ENCODE results near the gene RIN3. TPM values are rescaled to one million over a fixed set of nuclear protein-coding genes. Genes with fewer than 3 reads are reported as not detected.

The RIN3 gene
- total and polyA plus RNA-seq, 10 donors, result 17.2 to 117 (median 75.7) TPM

DNA sequence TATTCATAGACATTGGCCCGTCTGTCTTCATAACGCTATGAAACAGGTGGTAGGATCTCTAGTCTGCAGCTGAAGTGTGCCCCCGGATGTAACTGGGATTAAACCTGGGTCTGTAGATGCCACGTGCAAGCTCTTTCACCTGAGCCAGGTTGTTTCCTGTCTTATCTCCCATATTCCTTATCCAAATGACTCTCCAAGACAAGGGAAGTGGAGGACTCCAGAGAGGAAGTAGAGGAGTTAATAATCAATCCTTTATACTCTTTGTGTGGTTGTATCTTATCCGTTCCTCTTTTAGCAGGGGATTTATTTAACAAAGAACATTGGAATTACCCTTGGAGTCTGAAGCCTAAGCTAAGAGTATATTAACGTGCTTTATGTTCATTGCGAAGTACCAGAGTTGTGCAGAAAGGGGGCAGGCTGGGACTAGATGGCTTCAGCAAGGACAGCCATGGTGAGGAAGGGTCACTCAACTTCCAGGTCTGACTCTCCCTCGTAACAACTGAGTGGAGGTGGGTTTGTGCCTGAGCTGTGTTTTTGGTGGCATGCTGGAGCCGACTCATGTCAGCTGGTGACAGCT, 82.8 kb downstream of the RIN3 start:
- Histone ChIP-seq H3K27ac (no peak overlapping the region), H3K4me1 (peaks cover 0 to 28% (median 14%) of the 10 kb centered on the region in 6 donors), H3K9me3 (peaks cover 0 to 3% (median 0%) of the 10 kb centered on the region in 8 donors), H3K4me3 (no peak overlapping the region), H3K27me3 (replicated peaks in 1 of 7) (no peaks in the 10 kb centered on the region), H3K36me3 (peaks cover 0 to 60% (median 0%) of the 10 kb centered on the region in 6 donors)
- TF ChIP-seq POLR2A (IDR thresholded peaks at IDR 0.05) (no peak), POLR2AphosphoS5 (IDR thresholded peaks at IDR 0.05) (no peak)
- TF ChIP-seq, protein P1, sequence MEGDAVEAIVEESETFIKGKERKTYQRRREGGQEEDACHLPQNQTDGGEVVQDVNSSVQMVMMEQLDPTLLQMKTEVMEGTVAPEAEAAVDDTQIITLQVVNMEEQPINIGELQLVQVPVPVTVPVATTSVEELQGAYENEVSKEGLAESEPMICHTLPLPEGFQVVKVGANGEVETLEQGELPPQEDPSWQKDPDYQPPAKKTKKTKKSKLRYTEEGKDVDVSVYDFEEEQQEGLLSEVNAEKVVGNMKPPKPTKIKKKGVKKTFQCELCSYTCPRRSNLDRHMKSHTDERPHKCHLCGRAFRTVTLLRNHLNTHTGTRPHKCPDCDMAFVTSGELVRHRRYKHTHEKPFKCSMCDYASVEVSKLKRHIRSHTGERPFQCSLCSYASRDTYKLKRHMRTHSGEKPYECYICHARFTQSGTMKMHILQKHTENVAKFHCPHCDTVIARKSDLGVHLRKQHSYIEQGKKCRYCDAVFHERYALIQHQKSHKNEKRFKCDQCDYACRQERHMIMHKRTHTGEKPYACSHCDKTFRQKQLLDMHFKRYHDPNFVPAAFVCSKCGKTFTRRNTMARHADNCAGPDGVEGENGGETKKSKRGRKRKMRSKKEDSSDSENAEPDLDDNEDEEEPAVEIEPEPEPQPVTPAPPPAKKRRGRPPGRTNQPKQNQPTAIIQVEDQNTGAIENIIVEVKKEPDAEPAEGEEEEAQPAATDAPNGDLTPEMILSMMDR (IDR thresholded peaks at IDR 0.05 in 8 of 11, conservative IDR thresholded peaks at IDR 0.05 in 3 of 11), result peak in 1 of 11 experiments; percentile 6
- intact Hi-C loops (cut with DNase I; ENCODE audit: low total_unique reads), result no loop called here
- 84 to 91% (median 88%) methylated on average over 9 of the region's 9 CpGs for WGBS, 5 donors
- DNase-seq, result no peak

DNA sequence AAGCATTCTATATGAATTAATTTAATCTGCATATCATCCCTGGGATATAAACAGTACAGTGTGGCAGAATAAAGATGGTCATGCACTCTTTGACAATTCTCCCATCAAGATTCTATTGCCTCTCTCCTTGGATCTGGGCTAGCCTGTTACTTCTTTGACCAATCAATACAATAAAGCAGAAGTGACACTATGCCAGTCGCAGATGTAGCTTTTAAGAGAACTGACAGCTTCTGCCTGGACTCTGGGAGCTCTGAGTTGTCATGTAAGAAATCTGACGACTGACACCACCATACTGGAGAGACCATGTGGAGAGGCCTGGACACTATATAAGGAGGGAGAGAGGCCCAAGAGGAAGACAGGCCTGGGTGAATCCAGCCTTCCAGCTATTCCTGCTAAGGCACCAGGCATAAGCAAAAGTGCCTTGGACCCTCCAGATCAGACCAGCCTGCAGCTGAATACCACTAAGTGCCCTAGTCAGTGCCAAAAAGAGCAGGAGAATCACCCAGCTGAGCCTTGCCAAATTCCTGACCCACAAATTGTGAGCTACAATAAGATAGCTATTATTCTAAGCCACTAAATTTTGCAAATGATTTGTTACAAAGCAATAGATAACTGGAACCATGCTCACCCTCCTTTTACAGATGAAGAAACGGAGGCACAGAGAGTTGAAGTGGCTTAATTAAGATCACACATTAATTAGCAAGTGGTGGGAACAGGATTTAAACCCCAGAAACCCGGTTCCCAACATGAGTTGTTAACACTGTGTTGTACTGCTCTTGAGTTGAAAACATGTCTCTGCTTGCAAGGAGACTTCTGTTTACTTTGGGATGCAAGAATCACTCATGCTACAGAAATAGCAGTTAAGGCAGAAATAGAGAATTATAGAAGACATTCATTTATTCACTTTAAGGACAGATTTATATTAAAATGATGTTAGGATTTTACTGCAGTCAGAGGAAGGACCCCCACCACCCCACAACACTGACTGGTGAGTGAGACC, 84.6 kb downstream of the RIN3 start:
- H3K27ac ChIP-seq, result no peak overlapping the region
- 63 to 89% (median 85%) methylated on average over 4 of the region's 4 CpGs for WGBS, 5 donors
- no peaks in the 10 kb centered on the region for H3K27me3 ChIP-seq (replicated peaks in 1 of 7)
- H3K9me3 ChIP-seq, result no peaks in the 10 kb centered on the region
- peaks cover 0 to 75% (median 0%) of the 10 kb centered on the region in 6 donors for H3K36me3 ChIP-seq
- H3K4me3 ChIP-seq, result no peak overlapping the region
- H3K4me1 ChIP-seq, result peaks cover 0 to 40% (median 14%) of the 10 kb centered on the region in 6 donors
- no peak for DNase-seq
- TF ChIP-seq POLR2AphosphoS5 (IDR thresholded peaks at IDR 0.05) (no peak), POLR2A (IDR thresholded peaks at IDR 0.05) (no peak)
- TF ChIP-seq, protein P1 (IDR thresholded peaks at IDR 0.05 in 8 of 11, conservative IDR thresholded peaks at IDR 0.05 in 3 of 11), result no peak
- intact Hi-C loops (cut with DNase I; ENCODE audit: low total_unique reads), result no loop called here

DNA sequence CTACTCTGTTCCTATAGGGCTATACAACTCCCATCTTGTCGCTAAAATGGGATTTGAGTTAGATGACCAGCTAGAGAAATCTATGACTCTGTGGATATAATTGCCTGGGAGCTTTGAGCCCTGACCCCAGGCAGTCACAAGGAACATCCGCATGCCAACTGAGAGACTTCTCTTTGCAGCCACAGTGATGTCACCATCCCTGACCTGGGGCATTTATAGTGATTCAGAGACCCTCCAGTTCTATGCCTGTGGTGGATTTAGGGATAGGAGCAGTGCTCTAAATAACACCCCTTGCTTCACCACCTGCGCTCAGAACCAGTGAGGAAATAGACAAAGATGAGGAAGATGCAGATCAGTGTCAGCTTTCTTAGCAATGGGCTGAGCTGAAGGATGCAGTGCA, 86.2 kb downstream of the RIN3 start:
- H3K27ac ChIP-seq, result peak overlapping the region in 4 of 8 donors; percentile 20 to 60 (median 25)
- TF ChIP-seq, protein P1 (IDR thresholded peaks at IDR 0.05 in 8 of 11, conservative IDR thresholded peaks at IDR 0.05 in 3 of 11), result no peak
- TF ChIP-seq POLR2A (IDR thresholded peaks at IDR 0.05), result no peak
- no peak overlapping the region for H3K4me3 ChIP-seq
- no peak for DNase-seq
- intact Hi-C loops (cut with DNase I; ENCODE audit: low total_unique reads), result no loop called here
- H3K27me3 ChIP-seq (replicated peaks in 1 of 7), result no peaks in the 10 kb centered on the region
- no peaks in the 10 kb centered on the region for H3K9me3 ChIP-seq
- H3K36me3 ChIP-seq, result peaks cover 0 to 71% (median 0%) of the 10 kb centered on the region in 6 donors
- H3K4me1 ChIP-seq, result peaks cover 0 to 49% (median 17%) of the 10 kb centered on the region in 6 donors
- 81 to 90% (median 86%) methylated on average over 3 of the region's 3 CpGs for WGBS, 5 donors

Measured in spleen (tissue), 11 donors.